ENCODE data around the gene CALY.

GRCh38 chr10:133281628-133282372 is 54.9 kb downstream of the CALY start:
- TF ChIP-seq YY1 (IDR thresholded peaks at IDR 0.05; ENCODE audit: low read depth): no peak
- no peak for TF ChIP-seq EGR1 (IDR thresholded peaks at IDR 0.05)
- TF ChIP-seq ZBTB7A (IDR thresholded peaks at IDR 0.05; ENCODE audit: low read depth): no peak
- no peak for TF ChIP-seq EP300 (IDR thresholded peaks at IDR 0.05; ENCODE audit: borderline replicate concordance)
- TF ChIP-seq, protein P1, sequence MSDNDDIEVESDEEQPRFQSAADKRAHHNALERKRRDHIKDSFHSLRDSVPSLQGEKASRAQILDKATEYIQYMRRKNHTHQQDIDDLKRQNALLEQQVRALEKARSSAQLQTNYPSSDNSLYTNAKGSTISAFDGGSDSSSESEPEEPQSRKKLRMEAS (IDR thresholded peaks at IDR 0.05): no peak
